ENCODE data around the gene MALSU1.

- no peak for TF ChIP-seq CTCF (IDR thresholded peaks at IDR 0.05)
- TF ChIP-seq POLR2A (IDR thresholded peaks at IDR 0.05), result no peak
Measured at GRCh38 chr7:23272275-23272674, 26.9 kb upstream of the MALSU1 start.

Measured in testis (tissue), 2 donors.